MCF 10A (cell line): ENCODE results near the gene CKAP5. TPM values are rescaled to one million over a fixed set of nuclear protein-coding genes. Genes with fewer than 3 reads are reported as not detected.
"Not testable (repeated sequence)": the region's sequence is repeated elsewhere in the genome, so short reads cannot be mapped to it uniquely, and the experiment has no call there.

Experiments
- BruUV-seq: library from RNA; stranded (reverse); fragments of 400-500 nt; replicated peaks from 2 replicates; lab custom pipeline; 2021; lab: Mats Ljungman, UMichigan
- CTCF ChIA-PET: fragments of 300-600 bp; sonication (Branson Sonifier 250); formaldehyde crosslinking; extraction: SDS; loops from one replicate; lab custom pipeline; 2021; ENCODE audit warnings: antibody characterized with exemption, inconsistent platforms; lab: Yijun Ruan, JAX
- POLR2A ChIA-PET: fragments of 300-600, 350-650 bp; sonication (Branson Sonifier 250); formaldehyde crosslinking; extraction: SDS; loops from one replicate; lab custom pipeline; 2020; ENCODE audit warnings: antibody characterized with exemption, inconsistent platforms; lab: Yijun Ruan, JAX
- DNase-seq: peaks from one replicate; pipeline ENCODE4 v3.0.0-alpha.2; 2018; ENCODE audit not compliant: unreplicated experiment
- H3K27ac Mint-ChIP-seq: one replicate; pipeline ENCODE4 v1.8.0; 2022; ENCODE audit warnings: mild to moderate bottlenecking, low read depth, mixed read lengths; ENCODE audit not compliant: unreplicated experiment
- H3K27me3 Mint-ChIP-seq: one replicate; pipeline ENCODE4 v1.8.0; 2022; ENCODE audit warnings: mixed read lengths; ENCODE audit not compliant: insufficient read depth, unreplicated experiment
- H3K36me3 Mint-ChIP-seq: one replicate; pipeline ENCODE4 v1.8.0; 2022; ENCODE audit warnings: mild to moderate bottlenecking, moderate library complexity, mixed read lengths; ENCODE audit not compliant: insufficient read depth, unreplicated experiment
- H3K4me1 Mint-ChIP-seq: one replicate; pipeline ENCODE4 v1.8.0; 2022; ENCODE audit warnings: mixed read lengths; ENCODE audit not compliant: insufficient read depth, unreplicated experiment
- H3K4me3 Mint-ChIP-seq: one replicate; pipeline ENCODE4 v1.8.0; 2022; ENCODE audit warnings: mild to moderate bottlenecking, moderate library complexity, mixed read lengths; ENCODE audit not compliant: unreplicated experiment
- H3K9me3 Mint-ChIP-seq: one replicate; pipeline ENCODE4 v1.8.0; 2022; ENCODE audit warnings: mixed read lengths; ENCODE audit not compliant: unreplicated experiment
- CTCF ChIP-seq: fragments of 200-600 bp; IDR thresholded peaks from one replicate; pipeline ENCODE4 v1.8.0; 2022; ENCODE audit warnings: antibody characterized with exemption, mild to moderate bottlenecking; ENCODE audit not compliant: unreplicated experiment
- intact Hi-C: fragments of 100-400 bp; cut with micrococcal nuclease; formaldehyde crosslinking; loops from 2 replicates; pipeline ENCODE4 v1.14.1; 2022
- total RNA-seq: library from RNA; stranded (reverse); gene quantifications from 2 replicates; pipeline ENCODE4 v1.2.3, GENCODE V29; 2022

CKAP5 gene
- total RNA-seq, 1 experiment from 2014 or later, result 193 TPM

- ChIA-PET CTCF (no interaction called here), POLR2A (no interaction called here)
- no peak for DNase-seq
- no TSS peak for BruUV-seq
- no peak for TF ChIP-seq CTCF
- H3K4me1 Mint-ChIP-seq, result no peaks in the 10 kb centered on the region
- intact Hi-C loops, result no loop called here
- no peaks in the 10 kb centered on the region for H3K27me3 Mint-ChIP-seq
- no peak overlapping the region for H3K27ac Mint-ChIP-seq
- no peaks in the 10 kb centered on the region for H3K36me3 Mint-ChIP-seq
- H3K4me3 Mint-ChIP-seq, result no peak overlapping the region
- H3K9me3 Mint-ChIP-seq, result no peaks in the 10 kb centered on the region
Measured at GRCh38 chr11:46718155-46719019, 127.7 kb downstream of the CKAP5 start.

- BruUV-seq, POLR2A ChIA-PET, DNase-seq, H3K27me3 Mint-ChIP-seq, H3K4me1 Mint-ChIP-seq, H3K4me3 Mint-ChIP-seq, intact Hi-C loops, H3K36me3 Mint-ChIP-seq, H3K9me3 Mint-ChIP-seq, H3K27ac Mint-ChIP-seq: not testable (repeated sequence)
- CTCF ChIA-PET, result interaction anchor here (0.7 kb wide), 1 partner anchor 12 kb away, joined by 3 read pairs; no protein-coding TSS in a partner anchor
Measured at GRCh38 chr11:46717825-46718154, 128.3 kb downstream of the CKAP5 start.

- Mint-ChIP-seq H3K27me3 (no peaks in the 10 kb centered on the region), H3K4me1 (no peaks in the 10 kb centered on the region), H3K4me3 (no peak overlapping the region), H3K9me3 (no peaks in the 10 kb centered on the region), H3K36me3 (peaks cover 8% of the 10 kb centered on the region), H3K27ac (no peak overlapping the region)
- BruUV-seq, result no TSS peak
- ChIA-PET POLR2A (interaction anchor here (0.6 to 4.0 kb wide), 2 partner anchors 13 to 38 kb away, joined by 3 to 23 read pairs; partner anchors contain the start of genes ARHGAP1 and ZNF408), CTCF (no interaction called here)
- intact Hi-C loops, result no loop called here
- TF ChIP-seq CTCF, result no peak
- no peak for DNase-seq
Measured at GRCh38 chr11:46712874-46713576, 133.1 kb downstream of the CKAP5 start.

- ChIA-PET POLR2A (interaction anchor here (0.9 to 4.0 kb wide), 2 partner anchors 11 to 738 kb away, joined by 3 to 23 read pairs; partner anchors contain the start of genes ARHGAP1, RAPSN and ZNF408), CTCF (interaction anchor here (0.6 to 0.7 kb wide), 2 partner anchors 93 to 610 kb away, joined by 3 read pairs; no protein-coding TSS in a partner anchor)
- intact Hi-C loops, result no loop called here
- Mint-ChIP-seq H3K4me1 (no peaks in the 10 kb centered on the region), H3K9me3 (no peaks in the 10 kb centered on the region), H3K4me3 (no peak overlapping the region), H3K27me3 (no peaks in the 10 kb centered on the region), H3K36me3 (peaks cover 11% of the 10 kb centered on the region), H3K27ac (no peak overlapping the region)
- DNase-seq, result no peak
- TF ChIP-seq CTCF, result no peak
- BruUV-seq, result no TSS peak
Measured at GRCh38 chr11:46711303-46711702, 134.8 kb downstream of the CKAP5 start.
